HG03342 (cell line): ENCODE measurements around the gene ZNF709.
"Not testable (repeated sequence)": the region's sequence is repeated elsewhere in the genome, so short reads cannot be mapped to it uniquely, and the experiment has no call there.

Experiments used
- ATAC-seq: cut with Tn5 transposase; IDR thresholded peaks from one replicate; pipeline ENCODE4 v1.9.1; 2021; ENCODE audit warnings: mild to moderate bottlenecking, moderate library complexity; ENCODE audit not compliant: unreplicated experiment

The ZNF709 gene

GRCh38 chr19:12453495-12453894 lies 31.1 kb downstream of the ZNF709 start:
- ATAC-seq, result no peak

- ATAC-seq, result no peak
Observed at GRCh38 chr19:12450844-12451243, 33.8 kb downstream of the ZNF709 start.

GRCh38 chr19:12448808-12449207 lies 35.8 kb downstream of the ZNF709 start:
- ATAC-seq, result no peak

GRCh38 chr19:12440541-12441316 lies 43.9 kb downstream of the ZNF709 start, which contains the start of gene ZNF443:
Gene ZNF443, minus strand, starts transcription at chr19:12441021. Its CDS starts 107 bp downstream, at chr19:12440914.
- peak; percentile 94 for ATAC-seq

- ATAC-seq, result peak; percentile 30
Observed at GRCh38 chr19:12439686-12440540, 44.7 kb downstream of the ZNF709 start.

- ATAC-seq, result not testable (repeated sequence)
Observed at GRCh38 chr19:12430726-12431299, 53.8 kb downstream of the ZNF709 start.

- no peak for ATAC-seq
Observed at GRCh38 chr19:12425888-12426274, 58.7 kb downstream of the ZNF709 start.

- ATAC-seq, result no peak
Observed at GRCh38 chr19:12425236-12425887, 59.3 kb downstream of the ZNF709 start.

GRCh38 chr19:12417273-12417672 lies 67.3 kb downstream of the ZNF709 start:
- ATAC-seq, result not testable (repeated sequence)

GRCh38 chr19:12411893-12412292 lies 72.7 kb downstream of the ZNF709 start:
- ATAC-seq, result no peak
